Measurements from ENCODE around the gene SMIM33. TPM values are rescaled to one million over a fixed set of nuclear protein-coding genes. Genes with fewer than 3 reads are reported as not detected.

The SMIM33 gene
- total RNA-seq, 4 donors from 2014 or later: not detected

GRCh38 chr5:139457241-139457640 lies 13.6 kb upstream of the SMIM33 start:
- Histone ChIP-seq H3K27me3 (no peaks in the 10 kb centered on the region), H3K36me3 (no peaks in the 10 kb centered on the region), H3K27ac (no peak overlapping the region), H3K4me1 (peaks cover 0 to 6% (median 0%) of the 10 kb centered on the region in 4 donors), H3K9me3 (no peaks in the 10 kb centered on the region), H3K4me3 (no peak overlapping the region)
- DNase-seq (ENCODE audit: low spot score in 2 of 2): no peak
- TF ChIP-seq POLR2A (IDR thresholded peaks at IDR 0.05) (no peak), EP300 (IDR thresholded peaks at IDR 0.05) (no peak), CTCF (IDR thresholded peaks at IDR 0.05) (no peak)
- WGBS, 2 donors: 91 to 92% methylated on average over 5 of the region's 5 CpGs

DNA sequence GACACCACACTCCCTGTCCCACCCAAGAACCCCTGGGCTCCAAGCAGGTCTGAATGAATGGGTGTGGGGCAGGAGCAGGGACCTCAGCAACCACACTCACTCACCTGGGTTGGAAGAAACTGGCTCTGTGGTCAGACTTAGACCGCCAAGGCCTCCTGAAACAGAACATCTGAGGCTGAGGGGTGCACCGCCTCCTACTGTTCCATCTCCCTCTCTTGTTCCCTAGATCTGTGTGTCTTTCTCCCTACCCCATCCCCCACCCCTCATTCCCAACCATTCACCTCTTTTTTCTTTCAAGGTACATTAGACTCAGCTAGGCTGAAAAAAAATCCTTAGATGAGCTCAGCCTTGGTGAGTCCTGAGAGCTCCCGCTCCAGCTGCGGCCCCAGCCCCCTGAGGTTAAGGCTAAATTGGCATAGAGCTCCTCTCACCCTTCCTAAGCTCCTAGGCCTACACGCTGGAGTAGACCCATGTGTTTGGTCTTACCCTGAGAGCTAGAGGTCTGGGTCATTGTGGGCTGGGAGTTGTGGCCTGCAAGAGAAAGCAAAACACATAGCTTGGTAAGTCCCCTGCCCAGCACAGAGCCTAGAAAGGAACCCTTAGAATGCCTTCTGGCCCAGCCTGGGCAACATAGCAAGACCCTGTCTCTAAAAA lies 13.0 kb upstream of the SMIM33 start:
- no peaks in the 10 kb centered on the region for H3K27me3 ChIP-seq
- H3K4me1 ChIP-seq: peaks cover 0 to 6% (median 0%) of the 10 kb centered on the region in 4 donors
- H3K36me3 ChIP-seq: no peaks in the 10 kb centered on the region
- no peaks in the 10 kb centered on the region for H3K9me3 ChIP-seq
- H3K4me3 ChIP-seq: no peak overlapping the region
- no peak for TF ChIP-seq EP300 (IDR thresholded peaks at IDR 0.05)
- no peak for TF ChIP-seq POLR2A (IDR thresholded peaks at IDR 0.05)
- no peak for TF ChIP-seq CTCF (IDR thresholded peaks at IDR 0.05)
- no peak for DNase-seq (ENCODE audit: low spot score in 2 of 2)
- no peak overlapping the region for H3K27ac ChIP-seq
- WGBS, 2 donors: 86 to 88% methylated on average over 5 of the region's 5 CpGs

GRCh38 chr5:139458580-139459407 lies 12.0 kb upstream of the SMIM33 start:
- Histone ChIP-seq H3K27me3 (no peaks in the 10 kb centered on the region), H3K4me3 (no peak overlapping the region), H3K36me3 (no peaks in the 10 kb centered on the region), H3K4me1 (peaks cover 0 to 6% (median 0%) of the 10 kb centered on the region in 4 donors), H3K9me3 (no peaks in the 10 kb centered on the region), H3K27ac (peak overlapping the region in 2 of 4 donors; percentile 0 to 38)
- DNase-seq (ENCODE audit: low spot score in 2 of 2): no peak
- 45 to 53% methylated on average over 8 of the region's 8 CpGs for WGBS, 2 donors
- TF ChIP-seq EP300 (IDR thresholded peaks at IDR 0.05) (no peak), CTCF (IDR thresholded peaks at IDR 0.05) (no peak), POLR2A (IDR thresholded peaks at IDR 0.05) (no peak)

- H3K4me1 ChIP-seq: peaks cover 0 to 6% (median 0%) of the 10 kb centered on the region in 4 donors
- TF ChIP-seq POLR2A (IDR thresholded peaks at IDR 0.05) (no peak), CTCF (IDR thresholded peaks at IDR 0.05) (no peak), EP300 (IDR thresholded peaks at IDR 0.05) (no peak)
- H3K27me3 ChIP-seq: no peaks in the 10 kb centered on the region
- no peaks in the 10 kb centered on the region for H3K9me3 ChIP-seq
- no peaks in the 10 kb centered on the region for H3K36me3 ChIP-seq
- H3K27ac ChIP-seq: peak overlapping the region in 2 of 4 donors; percentile 0 to 76
- H3K4me3 ChIP-seq: no peak overlapping the region
- DNase-seq (ENCODE audit: low spot score in 2 of 2): no peak
- WGBS, 2 donors: 57 to 70% methylated on average over 8 of the region's 8 CpGs
Measured at GRCh38 chr5:139459451-139459934, 11.3 kb upstream of the SMIM33 start.

DNA sequence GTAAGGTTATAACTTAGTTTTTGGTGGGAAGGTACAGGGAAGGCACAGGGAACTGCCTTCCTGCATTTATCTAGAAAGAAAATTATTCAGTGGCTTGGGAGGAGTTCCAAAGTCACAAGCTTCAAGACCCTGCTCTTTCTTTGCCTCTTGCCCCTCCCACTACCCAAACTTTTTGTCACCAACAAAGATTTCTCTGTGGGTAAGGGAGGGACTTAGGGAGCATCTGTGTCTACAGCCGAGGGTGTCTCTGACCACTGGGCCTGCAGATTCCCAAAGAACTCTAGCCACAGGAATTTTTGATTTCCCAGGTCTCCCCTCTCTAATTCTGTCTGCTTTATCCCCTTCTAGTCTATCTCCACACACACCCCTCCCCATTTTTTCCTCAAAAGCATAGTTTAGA lies 10.3 kb upstream of the SMIM33 start:
- TF ChIP-seq EP300 (IDR thresholded peaks at IDR 0.05): no peak
- Histone ChIP-seq H3K27ac (peak overlapping the region in 3 of 4 donors; percentile 1 to 76 (median 22)), H3K36me3 (no peaks in the 10 kb centered on the region), H3K4me3 (peak overlapping the region in 1 of 4 donors; percentile 12), H3K27me3 (no peaks in the 10 kb centered on the region), H3K9me3 (no peaks in the 10 kb centered on the region), H3K4me1 (peaks cover 0 to 6% (median 0%) of the 10 kb centered on the region in 4 donors)
- DNase-seq (ENCODE audit: low spot score in 2 of 2): no peak
- WGBS, 2 donors: 17 to 38% methylated on average over 1 of the region's 1 CpG
